HG03025 (cell line): Measurements from ENCODE around the gene RILPL1.
"Not testable (repeated sequence)": the region's sequence is repeated elsewhere in the genome, so short reads cannot be mapped to it uniquely, and the experiment has no call there.

Experiments used
- ATAC-seq: cut with Tn5 transposase; IDR thresholded peaks from one replicate; pipeline ENCODE4 v1.9.1; 2021; ENCODE audit warnings: mild to moderate bottlenecking, moderate library complexity; ENCODE audit not compliant: unreplicated experiment, low FRiP score

Gene RILPL1

DNA sequence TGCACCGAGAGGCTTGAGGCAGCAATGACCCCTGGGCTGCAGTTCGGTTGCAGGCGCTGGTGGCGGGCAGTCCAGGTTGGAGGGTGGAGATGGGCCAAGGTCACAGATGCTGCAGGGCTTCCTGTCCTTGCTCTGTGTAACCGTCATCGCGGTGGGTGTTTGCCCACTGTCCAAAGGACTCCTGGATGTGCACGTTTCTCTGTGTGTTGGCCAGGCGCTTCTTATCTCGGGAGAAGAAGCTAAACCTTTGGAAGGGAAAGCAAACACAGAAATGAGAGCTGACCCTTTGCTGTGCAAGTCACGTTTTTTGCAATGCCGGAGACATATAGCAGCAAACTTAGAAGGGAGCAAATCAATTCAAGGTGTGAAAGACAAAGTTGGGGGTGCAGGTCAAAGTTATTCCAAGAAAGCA lies 61.1 kb downstream of the RILPL1 start:
- ATAC-seq = no peak

DNA sequence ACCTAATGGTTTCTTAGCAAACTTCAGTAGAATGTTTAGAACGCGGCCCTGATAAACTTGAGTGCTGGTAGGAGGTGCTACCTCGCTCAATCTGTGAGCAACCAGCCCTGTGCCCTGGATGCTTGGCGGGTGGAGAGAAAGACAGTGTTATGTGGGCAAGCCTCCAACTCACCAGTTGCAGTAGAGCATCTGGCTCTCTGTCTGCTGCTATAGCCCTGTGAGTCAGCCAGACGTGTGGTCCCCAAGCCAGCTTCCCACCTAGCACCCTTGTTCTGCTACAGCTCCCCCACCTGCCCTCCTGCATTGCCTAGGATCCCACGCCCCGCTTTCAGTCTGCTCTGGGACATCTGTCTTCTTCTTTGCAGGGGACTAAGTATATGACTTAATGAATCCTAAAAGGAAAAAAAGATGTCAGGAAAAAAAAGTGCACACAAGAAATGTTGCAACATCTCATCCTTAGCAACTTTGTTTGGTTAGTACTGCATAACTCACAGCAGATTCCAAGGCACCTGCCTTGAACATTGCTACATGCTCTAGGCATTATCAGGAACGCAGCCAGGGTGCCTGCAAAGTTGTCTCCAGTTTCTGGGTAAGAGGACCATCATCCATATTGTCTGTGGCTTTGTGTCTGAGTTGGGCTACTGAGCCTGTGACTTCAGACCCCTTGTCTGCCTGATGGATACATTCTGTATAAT lies 62.0 kb downstream of the RILPL1 start:
- no peak for ATAC-seq

DNA sequence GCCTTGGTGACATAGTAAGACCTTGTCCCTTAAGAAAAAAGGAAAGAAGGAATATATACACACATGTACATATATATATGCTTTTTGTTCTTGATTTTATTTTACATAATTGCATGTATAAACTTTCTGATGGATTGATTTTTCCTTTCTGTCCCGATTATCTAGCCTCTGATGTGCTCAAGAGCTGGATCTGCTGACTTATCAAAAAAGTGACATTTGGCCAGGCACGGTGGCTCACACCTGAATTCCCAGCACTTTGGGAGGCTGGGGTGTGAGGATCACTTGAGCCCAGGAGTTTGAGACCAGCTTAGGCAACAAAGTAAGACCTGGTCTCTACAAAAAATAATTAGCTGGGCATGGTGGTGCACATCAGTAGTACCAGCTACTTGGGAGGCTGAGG lies 63.5 kb downstream of the RILPL1 start:
- no peak for ATAC-seq

DNA sequence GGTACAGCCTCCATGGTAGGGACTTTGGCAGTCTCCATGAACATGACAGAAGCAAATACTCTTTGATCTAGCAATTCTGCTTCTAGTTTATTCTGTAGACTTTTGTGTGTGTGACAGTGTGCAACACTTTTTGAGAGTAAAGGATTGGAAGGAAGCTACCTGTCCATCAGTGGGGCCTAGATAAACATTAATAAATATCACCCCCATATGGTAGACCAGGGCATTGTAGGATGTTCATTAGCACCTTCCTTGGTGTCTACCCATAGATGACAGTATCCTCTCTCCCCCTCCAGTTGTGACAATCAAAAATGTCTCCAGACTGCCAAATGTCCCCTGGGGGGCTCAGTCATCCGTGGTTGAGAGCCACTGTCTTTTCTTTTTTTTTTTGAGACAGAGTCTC lies 64.7 kb downstream of the RILPL1 start:
- ATAC-seq = no peak

DNA sequence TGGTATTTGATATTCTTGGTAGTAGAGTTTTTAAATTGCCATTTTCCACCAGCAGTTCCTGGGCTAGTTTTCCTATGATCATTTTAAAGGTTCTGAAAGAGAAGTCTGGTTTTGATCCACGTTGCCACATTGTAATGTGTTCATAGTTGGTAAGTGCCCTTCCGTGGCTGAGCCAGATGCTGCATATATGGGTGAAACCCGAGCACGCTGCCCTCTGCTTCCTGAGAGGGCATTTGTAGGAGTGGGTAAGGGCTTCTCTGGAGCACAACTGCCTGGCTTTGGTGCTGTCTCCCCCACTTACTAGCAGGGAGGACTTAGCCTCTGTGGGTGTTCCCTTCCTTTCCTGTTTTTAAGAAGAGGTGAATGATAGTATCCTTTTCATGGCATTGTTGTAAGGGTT lies 68.4 kb downstream of the RILPL1 start:
- ATAC-seq = no peak

DNA sequence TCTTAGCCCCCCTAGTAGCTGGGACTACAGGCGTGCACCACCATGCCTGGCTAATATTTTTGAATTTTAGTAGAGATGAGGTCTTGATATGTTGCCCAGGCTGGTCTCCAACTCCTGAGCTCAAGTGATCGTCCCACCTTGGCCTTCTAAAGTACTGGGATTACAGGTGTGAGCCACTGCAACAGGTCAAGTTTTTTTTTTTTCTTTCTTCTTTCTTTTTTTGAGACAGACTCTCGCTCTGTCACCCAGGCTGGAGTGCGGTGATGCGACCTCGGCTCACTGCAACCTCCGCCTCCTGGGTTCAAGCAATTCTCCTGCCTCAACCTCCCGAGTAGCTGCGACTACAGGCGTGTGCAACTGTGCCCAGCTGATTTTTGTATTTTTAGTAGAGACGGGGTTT lies 70.3 kb downstream of the RILPL1 start:
- not testable (repeated sequence) for ATAC-seq

DNA sequence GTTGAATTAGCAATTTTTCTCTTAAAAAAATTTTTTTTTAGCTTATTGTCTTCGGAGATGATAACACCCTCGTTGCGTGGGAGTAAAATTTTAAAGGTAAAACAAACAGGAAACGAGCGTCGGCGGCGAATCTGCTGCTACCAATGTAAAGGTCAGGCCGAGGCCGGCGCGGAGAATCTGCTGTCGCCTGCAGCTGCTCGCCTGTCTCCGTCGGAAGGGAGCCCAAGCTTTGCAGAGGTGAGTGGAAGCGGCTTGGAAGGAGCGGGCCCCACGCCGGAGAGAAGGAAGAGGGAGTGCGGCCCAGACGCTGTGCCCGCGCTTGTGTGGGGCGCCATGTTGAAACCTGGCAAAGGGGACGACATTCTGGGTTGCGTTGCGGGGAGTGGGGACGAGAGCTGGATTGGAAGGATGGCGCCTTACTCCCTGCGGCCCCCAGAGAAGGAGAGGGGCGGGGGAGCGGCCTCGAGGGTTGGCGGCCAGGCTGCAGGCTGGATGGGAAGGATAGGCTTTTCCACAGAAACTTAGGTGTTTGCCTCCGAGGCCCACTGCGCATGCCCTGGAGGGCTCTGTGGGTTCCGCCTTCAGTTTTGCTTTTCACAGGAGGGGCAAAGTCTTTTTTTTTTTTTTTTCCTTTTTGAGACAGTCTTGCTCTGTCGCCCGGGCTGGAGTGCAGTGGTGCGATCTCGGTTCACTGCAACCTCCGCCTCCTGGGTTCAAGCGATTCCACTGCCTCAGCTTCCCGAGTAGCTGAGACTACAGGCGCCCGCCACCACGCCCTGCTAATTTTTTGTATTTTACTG lies 75.3 kb downstream of the RILPL1 start, which contains the start of gene SNRNP35:
SNRNP35 (plus strand) TSS at position 160 of the 800 bp plus-strand sequence. CDS start 7,402 bp downstream, outside the sequence.
- peak; percentile 54 for ATAC-seq

DNA sequence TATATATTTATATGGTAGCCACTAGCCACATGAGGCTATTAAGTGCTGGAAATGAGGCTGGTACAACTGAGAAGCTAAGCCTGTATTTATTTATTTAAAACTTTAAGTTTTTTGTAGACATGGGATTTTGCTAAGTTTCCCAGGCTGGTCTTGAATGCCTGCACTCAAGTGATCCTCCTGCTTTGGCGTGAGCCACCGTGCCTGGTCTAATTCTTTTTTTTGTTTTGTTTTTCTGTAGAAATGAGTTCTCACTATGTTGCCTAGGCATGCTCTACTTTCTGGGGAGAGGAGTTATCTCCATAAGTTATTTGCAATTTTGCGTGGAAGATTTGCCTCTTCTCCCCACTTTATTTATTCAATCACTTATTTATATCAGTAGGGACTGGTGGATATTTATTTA lies 80.4 kb downstream of the RILPL1 start:
- no peak for ATAC-seq

DNA sequence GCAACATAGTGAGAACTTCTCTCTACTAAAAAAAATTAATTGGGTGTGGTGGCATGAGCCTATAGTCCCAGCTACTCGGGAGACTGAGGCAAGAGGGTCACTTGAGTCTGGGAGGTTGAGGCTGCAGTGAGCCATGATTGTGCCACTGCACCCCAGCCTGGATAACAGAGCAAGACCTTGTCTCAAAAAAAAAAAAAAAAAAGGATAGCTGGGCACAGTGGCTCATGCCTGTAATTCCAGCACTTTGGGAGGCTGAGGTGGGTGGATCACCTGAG lies 81.3 kb downstream of the RILPL1 start:
- ATAC-seq = not testable (repeated sequence)

DNA sequence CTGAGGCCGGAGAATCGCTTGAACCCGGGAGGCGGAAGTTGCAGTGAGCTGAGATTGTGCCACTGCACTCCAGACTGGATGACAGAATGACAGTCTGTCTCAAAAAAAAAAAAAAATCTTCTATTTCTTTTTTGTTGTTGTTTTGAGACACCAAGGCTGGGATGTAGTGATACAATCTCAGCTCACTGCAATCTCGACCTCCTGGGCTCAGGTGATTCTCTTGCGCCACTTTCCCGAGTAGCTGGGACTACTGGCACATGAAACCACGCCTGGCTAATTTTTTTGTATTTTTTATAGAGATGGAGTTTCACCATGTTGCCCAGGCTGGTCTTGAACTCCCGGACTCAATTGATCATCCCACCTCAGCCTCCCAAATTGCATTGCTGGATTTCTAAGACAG lies 82.9 kb downstream of the RILPL1 start:
- no peak for ATAC-seq

DNA sequence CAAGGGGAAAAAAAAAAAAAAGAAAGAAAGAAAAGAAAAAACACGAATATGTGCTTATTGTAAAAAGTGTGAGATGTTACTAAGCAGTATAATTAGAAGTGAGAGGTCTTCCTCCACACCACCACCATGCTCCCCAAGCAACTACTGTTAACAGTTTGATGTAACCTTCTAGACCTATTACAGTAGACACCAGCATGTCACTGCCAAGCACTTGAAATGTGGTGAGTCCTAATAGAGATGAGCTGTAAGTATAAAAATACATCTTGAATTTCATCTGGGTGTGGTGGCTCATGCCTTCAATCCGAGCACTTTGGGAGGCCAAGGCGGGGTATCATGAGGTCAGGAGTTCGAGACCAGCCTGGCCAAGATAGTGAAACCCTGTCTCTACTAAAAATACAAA lies 83.7 kb downstream of the RILPL1 start:
- no peak for ATAC-seq

DNA sequence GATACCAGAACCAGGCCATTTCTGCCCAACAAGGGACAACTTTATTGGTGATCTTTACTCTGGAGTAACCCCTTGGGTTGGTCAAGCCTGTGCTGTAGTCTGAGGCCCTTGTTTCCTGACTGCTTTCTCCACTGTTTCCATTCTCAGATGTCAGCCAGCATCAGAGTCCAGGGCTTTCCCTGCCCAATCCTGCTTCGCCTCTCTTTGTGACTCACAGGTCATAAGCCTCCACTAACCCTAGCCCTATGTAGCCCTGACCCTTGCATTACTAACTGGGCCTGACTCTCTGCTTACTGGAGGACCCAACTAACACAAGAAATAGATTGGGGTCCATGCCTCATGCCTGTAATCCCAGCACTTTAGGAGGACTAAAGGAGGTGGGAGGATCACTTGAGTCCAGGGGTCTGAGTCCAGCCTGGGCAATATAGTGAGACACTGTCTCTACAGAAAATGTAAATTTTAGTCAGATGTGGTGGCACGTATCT lies 84.2 kb downstream of the RILPL1 start:
- no peak for ATAC-seq

DNA sequence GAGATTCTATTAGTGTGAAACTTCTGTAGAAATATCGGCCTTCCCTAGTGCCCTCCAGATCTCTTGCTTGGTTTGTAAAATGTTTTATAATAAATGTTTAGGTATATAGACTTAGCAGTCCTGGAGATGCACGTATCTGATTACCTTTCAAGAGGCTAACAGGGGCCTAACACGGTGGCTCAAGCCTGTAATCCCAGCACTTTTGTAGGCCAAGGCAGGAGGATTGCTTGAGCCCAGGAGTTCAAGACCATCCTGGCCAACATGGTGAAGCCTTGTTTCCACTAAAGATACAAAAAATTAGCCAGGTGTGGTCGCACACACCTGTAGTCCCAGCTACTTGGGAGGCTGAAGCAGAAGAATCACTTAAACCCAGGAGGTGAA lies 87.2 kb downstream of the RILPL1 start:
- ATAC-seq = no peak

DNA sequence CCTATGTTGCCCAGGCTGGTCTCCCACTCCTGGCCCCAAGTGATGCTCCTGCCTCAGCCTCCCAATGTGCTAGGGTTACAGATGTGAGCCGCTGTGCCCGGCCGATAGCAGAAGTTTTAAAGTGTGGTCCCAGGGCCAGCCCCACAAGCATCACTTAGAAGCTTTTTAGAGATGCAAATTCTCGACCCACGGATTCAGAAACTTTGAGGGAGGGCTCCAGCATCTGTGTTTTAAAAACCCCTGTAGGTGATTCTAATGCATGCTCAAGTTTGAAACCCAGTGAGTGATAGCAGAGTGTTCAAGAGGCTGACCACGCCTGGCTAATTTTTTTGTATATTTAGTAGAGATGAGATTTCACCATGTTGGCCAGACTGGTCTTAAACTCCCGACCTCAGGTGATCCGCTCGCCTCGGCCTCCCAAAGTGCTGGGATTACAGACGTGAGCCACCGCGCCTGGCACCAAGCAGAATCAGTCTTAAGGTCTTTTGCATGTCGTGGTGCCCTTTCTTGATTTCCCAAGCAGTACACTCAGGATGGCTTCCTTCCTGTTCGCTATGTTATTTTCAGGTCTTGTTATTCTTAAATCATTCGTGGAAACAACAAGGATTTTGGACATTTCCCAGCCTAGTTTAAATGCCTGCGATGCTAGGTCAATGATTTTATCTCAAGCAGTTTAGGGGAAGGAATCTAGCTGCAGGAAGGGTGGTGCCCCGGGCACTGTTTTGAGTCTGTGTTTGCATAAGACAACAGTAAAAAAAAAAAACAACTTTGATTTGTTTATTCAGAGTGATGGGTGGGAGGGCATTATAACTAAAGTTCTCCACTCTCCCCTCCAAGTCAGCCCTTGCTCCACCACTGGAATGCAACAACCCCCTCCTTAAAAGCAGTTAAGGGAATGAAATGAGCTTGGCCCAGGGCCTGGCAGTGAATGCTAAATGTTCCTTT lies 87.9 kb downstream of the RILPL1 start:
- ATAC-seq = no peak

DNA sequence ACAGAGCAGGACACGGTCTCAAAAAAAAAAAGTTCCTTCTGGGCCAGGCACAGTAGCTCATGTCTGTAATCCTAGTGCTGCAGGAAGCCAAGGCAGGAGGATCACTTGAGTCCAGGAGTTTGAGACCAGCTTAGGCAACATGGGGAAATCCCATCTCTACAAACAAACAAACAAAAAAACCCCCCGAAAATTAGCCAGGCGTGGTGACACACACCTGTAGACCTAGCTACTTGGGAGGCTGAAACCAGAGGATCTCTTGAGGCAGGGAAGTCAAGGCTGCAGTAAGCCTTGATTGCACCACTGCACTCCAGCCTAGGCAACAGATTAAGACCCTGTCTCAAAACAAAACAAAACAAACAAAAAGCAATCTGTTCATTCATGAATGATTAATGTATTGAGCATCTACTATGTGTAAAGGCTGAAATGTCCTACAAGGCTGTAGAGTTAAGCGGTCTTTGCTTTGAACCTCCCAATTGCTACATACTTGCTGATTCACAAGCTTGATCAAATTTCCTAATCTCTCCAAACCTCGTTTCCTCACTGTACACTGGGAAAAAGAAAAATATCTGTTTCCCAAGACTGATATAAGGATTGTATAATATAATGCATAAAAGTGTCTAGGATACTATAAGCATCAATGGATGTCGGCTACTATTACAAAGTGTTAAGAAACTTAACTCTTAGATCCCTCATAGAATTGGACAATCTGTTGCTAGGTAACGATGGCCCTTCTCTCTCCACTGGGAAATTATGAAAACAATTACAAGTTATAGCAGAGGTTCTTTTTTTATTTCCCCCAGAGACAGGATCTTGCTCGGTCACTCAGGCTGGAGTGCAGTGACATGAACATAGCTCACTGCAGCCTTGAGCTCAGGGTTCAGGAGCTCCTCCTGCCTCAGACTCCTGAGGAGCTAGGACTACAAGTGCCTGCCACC lies 89.2 kb downstream of the RILPL1 start:
- no peak for ATAC-seq

DNA sequence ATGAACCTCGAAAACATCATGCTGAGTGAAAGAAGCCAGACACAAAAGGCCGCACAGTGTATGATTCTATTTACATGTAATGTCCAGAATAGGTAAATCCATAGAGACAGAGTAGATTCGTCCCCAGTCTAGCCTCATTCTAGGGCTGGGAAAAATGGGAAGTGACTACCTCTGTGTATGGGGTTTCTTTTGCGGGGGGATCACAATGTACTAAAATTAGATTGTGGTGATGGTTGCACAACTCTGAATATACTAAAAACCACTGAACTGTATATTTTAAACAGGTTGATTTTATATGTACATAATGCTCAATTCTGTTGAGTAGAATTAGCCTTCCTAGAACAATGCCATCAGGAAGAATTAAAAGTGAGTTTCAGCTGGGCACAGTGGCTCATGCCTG lies 90.7 kb downstream of the RILPL1 start:
- no peak for ATAC-seq

DNA sequence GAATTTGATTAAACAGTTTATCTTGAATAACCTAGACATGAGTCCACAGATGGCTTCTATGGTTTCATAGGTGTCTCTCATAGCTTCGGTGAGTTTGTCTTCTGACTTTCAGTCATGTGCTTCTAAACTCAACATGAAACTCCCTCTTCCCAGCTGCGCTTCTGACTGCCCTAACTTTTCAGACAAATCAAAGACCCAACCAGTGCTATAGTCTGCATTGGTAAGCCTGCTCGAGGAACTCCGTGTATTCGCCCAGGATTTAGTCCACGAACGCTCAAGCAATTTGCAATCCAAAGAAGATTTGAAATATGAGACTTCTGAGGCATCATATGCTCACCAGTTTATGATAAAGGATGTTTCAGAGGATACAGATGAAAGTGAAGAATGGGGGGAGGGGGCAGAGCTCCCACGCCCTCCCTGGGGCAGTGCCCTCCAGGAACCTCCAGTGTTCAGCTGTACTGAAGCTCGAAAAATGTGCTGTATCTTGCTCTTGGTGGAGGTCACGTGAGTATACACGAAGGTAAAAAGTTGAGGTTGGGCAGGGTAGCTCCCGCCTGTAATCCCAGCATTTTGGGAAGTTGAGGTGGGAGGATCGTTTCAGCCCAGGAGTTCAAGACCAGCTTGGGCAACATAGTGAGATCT lies 91.9 kb downstream of the RILPL1 start:
- peak; percentile 58 for ATAC-seq

DNA sequence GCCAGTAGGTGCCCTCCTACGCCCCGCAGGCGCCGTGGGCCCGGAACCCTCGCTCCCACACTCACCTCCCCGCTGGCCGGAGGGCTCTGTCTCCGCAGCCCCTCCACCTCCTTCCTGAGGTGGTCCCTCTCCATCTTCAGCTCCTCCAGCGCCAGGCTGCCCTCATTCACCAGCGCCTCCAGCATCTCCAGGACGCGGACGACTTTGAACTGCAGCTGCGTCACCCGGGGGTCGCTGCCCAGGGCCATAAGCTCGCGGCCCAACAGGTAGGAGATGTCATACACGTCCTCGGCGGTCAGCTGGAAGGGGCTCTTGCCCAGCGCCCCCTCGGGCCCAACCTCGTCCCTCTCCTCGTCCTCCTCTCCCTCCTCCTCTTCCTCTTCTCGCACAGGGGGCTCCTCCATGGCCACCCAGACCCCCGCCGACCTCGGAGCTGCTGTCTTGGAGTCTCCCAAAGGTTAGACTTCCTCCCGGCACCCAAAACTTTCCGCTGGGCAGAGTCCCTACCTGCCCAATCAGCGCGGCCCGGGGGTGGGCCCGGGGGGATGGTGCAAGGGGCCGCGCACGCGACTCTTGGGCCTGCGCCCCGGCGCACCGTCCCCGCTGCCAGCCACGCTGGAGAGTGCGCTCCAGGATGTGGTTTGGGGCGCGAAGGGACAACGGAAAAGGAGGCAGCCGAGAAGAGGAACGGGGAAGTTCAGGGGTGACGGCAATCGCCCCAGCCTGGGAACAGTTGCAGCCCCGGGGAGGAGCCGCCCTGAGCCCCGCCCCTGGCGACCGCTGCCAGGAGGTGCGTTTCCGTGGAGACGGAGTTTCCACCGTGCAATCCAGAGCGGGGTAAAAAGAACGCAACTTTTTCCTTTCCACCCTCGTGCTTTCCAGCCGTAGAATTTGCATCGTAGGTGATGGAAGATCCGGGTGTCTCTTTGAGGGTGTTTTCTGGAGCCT lies 97.2 kb downstream of the RILPL1 start, which contains the start of gene RILPL2:
RILPL2 (minus strand) TSS at position 668 of the 948 bp plus-strand sequence; CDS start at position 404, 264 bp downstream.
- peak; percentile 60 for ATAC-seq
